GM18498 (cell line): ENCODE data around the gene PHACTR2.
"Not testable (repeated sequence)": the region's sequence is repeated elsewhere in the genome, so short reads cannot be mapped to it uniquely, and the experiment has no call there.

ENCODE experiments used
- ATAC-seq: cut with Tn5 transposase; IDR thresholded peaks from one replicate; pipeline ENCODE4 v1.9.1; 2021; ENCODE audit warnings: mild to moderate bottlenecking, moderate library complexity; ENCODE audit not compliant: unreplicated experiment

PHACTR2 gene

GRCh38 chr6:143759666-143760065, 81.9 kb downstream of the PHACTR2 start:
- no peak for ATAC-seq

DNA sequence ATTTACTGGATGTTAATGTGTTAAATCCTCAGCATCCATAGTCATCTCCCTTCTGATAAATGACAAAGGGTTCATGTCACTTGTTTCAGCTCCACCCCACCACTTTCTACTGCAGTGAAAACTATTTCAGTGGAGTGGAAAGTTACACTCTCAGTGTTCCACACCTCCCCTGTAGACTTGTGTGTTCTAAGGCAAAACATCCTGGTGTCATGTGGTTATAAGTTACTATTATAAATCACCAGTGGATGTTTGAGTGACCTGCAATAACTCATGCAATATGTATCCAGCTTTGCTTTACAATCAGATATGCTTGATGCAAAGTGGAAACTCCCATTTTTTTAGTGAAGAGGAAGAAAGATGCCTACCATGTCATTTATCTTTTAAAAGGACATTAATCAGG, 83.3 kb downstream of the PHACTR2 start:
- ATAC-seq = no peak

- ATAC-seq = no peak
Observed at GRCh38 chr6:143762126-143762525, 84.4 kb downstream of the PHACTR2 start.

DNA sequence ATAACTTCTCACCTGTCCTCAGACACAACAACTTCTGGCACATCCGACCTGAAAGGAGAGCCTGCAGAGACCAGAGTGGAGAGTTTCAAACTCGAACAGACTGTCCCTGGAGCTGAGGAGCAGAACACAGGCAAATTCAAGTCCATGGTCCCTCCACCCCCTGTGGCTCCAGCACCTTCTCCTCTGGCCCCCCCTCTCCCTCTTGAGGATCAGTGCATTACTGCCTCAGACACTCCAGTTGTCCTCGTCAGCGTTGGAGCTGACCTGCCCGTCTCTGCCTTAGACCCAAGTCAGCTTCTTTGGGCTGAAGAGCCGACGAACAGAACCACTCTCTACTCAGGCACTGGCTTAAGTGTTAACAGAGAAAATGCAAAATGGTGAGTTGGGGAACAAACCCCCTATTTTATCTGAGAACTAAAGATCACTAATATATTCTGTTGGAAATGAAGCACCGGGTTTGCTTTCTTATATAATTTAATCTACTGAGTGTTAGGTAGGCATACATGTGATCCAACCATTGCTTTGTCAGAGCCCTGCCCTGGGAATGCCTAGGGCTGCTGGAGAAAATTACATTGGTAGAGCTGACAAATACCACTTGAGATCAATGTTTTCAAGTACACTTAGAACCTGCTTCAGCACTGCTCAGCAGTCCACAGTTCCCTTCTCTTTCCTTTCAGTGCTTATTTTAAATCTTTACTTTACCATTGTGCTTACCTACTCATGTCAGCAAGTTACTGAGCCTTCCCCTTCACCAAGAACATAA, 87.8 kb downstream of the PHACTR2 start:
- ATAC-seq = no peak

GRCh38 chr6:143766185-143766553, 88.4 kb downstream of the PHACTR2 start:
- no peak for ATAC-seq

DNA sequence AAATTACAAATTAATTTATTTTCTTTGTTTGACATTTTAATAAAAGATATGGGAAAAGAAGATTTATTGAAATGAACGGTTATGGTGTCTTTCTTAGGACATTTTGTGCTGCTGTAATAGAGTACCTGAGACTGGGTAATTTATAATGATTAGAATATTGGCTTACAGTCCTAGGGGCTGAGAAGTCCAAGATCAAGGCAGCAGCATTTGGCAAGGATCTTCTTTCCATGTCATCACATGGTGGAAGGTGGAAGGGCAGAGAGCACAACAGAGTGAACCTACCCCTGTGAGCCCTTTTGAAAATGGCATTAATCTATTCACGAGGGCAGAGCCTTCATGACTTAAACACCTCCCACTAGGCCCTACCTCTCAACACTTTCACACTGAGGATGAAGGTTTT, 89.7 kb downstream of the PHACTR2 start:
- no peak for ATAC-seq

GRCh38 chr6:143772116-143773086, 94.6 kb downstream of the PHACTR2 start:
- ATAC-seq = no peak

DNA sequence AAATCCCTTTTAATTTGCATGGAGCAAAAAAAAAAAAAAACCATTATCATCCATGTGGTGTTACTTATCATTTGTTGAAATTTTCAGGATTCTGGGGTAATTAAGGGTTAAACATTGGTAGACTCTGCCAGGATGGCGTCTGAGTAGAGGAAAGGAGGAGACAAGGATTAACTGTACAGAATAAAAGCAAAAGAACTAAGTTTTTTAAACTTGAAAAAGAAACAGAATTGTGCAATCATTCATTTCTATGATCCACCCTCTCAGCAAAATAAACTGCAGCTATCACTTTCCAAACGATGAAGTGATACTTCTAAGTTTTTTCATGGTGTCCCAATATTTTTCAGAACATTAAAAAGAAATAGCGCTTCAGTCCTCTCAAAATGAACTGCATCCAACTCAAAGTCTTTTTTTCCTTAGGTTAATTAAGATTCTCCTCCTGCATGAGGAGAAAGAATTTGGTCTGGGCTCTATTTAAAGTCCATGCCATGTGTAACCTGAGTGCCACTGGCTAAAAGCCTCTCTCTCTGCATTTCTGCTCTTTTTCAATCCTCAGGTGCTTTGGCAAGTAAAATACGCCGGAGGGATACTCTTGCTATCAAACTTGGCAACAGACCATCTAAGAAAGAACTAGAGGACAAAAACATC, 95.9 kb downstream of the PHACTR2 start:
- no peak for ATAC-seq

- no peak for ATAC-seq
Observed at GRCh38 chr6:143774347-143774746, 96.6 kb downstream of the PHACTR2 start.

DNA sequence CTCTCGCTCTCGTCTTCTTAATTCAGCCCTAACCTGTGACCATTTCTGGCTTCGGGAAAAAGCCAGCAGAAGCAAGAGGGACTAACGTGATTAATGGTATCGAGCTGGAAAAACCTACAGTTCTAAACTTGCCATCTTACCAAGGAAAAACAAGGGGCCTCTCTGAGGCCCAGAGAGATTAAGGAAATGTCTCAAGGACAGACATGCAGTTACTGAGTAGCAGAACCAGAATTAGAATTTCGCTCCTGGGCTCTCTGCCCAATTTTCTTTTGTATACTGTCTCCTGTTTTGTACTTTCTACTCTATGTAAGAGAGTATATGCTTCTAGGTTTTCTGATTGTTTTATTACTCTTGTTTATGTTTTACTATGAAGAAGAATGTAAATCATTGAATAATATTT, 97.6 kb downstream of the PHACTR2 start:
- no peak for ATAC-seq

GRCh38 chr6:143778926-143779325, 101.2 kb downstream of the PHACTR2 start:
- no peak for ATAC-seq

DNA sequence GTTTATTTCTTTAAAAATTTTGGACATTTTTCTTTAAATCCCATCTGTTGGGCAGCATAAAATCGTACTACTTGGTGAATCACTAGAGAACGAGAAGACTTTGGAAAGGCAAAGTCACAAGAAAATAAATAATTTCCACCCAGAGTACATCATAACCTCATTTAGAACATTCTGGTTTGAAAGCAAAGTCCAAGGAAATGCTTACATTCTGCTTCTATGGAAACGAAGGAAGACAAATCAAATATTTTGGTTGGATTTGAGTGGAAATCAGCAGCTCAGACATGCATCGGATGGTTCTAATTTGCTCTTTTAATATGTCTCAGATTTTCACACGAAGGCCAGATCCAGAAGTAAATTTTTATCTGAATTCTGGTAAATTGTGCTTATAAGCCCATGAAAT, 104.7 kb downstream of the PHACTR2 start:
- ATAC-seq = no peak

DNA sequence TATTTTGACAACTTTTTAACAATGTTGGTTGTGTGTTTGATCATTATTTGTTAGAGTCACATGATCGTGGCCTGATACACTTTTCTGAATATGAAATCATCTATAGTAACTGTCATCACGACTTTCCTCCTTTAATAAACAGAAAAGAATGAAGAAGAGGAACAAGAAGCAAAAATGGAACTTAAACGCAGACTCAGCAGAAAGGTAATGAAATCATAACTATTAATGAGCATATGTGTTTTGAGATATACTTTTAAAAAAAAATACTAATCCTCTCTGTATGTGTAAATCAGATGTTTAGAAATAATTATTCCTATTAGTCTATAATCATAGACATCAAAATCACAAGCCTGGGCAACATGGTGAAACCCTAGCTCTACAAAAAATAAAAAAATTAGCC, 105.3 kb downstream of the PHACTR2 start:
- no peak for ATAC-seq

GRCh38 chr6:143784316-143784715, 106.6 kb downstream of the PHACTR2 start:
- ATAC-seq = no peak

DNA sequence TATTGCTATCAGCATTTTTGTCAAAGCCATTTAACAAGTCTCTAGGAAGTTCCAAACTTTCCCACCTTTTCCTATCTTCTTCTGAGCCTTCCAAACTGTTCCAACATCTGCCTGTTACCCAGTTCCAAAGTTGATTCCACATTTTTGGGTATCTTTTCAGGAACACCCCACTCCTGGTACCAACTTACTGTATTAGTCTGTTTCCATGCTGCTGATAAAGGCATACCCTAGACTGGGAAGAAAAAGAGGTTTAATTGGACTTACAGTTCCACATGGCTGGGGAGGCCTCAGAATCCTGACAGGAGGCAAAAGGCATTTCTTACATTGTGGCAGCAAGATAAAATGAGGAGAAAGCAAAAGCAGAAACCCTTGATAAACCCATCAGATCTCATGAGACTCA, 108.6 kb downstream of the PHACTR2 start:
- not testable (repeated sequence) for ATAC-seq

- ATAC-seq = no peak
Observed at GRCh38 chr6:143792402-143793279, 114.9 kb downstream of the PHACTR2 start.

DNA sequence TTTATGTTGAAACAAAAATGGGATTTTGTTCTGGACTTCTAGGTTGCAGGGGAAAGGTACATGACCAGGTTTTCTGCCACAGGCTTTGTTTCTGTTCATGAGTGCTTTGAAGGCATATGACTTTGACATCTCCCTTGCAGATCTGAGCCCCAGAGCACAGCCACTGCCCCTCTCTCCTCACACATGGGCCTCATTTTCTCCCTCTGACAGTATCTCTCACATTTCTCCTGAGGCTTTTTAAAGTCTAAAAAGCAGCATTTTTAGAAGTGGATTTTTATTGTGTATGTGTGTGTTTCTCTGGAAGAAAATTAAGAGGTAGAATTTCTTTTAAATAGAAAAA, 115.5 kb downstream of the PHACTR2 start:
- no peak for ATAC-seq

GRCh38 chr6:143796551-143796950, 118.8 kb downstream of the PHACTR2 start:
- ATAC-seq = not testable (repeated sequence)

DNA sequence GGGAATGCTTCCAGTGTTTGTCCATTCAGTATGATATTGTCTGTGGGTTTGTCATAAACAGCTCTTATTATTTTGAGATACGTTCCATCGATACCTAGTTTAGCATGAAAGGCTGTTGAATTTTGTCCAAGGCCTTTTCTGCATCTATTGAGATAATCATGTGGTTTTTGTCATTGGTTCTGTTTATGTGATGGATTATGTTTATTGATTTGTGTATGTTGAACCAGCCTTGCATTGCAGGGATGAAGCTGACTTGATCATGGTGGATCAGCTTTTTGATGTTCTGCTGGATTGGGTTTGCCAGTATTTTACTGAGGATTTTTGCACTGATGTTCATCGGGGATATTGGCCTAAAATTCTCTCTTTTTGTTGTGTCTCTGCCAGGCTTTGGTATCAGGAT, 120.7 kb downstream of the PHACTR2 start:
- ATAC-seq = not testable (repeated sequence)

DNA sequence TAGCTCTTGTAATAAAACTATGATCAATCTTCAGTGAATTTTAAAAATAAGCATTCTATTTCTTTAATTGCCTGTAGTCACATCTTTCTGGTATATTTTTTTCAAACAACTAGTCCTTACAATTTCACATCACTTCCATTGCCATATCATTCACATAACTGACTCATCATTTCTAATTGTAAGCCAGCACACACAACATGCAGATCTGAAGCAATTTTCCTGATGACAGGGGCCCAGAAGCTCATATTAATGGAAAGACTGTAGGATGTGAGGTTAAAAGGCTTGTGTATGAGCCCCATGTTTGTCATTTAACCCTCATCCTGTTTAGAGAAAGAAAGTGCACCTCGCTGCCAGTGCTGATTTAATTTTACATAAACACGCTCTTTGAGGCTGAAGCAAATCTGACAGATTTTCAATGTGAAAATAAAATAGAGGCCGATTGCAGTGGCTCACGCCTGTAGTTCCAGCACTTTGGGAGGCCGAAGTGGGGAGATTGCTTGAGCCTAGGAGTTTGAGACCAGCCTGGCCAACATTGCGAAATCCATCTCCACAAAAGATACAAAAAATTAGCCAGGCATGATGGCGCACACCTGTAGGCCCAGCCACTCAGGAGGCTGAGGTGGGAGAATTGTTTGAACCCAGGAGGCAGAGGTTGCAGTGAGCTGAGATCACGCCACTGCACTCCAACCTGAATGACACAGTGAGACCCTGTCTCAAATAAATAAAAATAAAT, 125.2 kb downstream of the PHACTR2 start:
- no peak for ATAC-seq
